GM12874 (cell line): ENCODE results near the gene FITM1.

Experiments
- TF ChIP-seq, protein P1 (sequence below): IDR thresholded peaks from 2 replicates; pipeline ENCODE4 v1.5.1; 2011; ENCODE audit warnings: low read depth, mild to moderate bottlenecking, control low read depth, low read length, moderate library complexity; ENCODE audit not compliant: insufficient read depth

Gene FITM1

DNA sequence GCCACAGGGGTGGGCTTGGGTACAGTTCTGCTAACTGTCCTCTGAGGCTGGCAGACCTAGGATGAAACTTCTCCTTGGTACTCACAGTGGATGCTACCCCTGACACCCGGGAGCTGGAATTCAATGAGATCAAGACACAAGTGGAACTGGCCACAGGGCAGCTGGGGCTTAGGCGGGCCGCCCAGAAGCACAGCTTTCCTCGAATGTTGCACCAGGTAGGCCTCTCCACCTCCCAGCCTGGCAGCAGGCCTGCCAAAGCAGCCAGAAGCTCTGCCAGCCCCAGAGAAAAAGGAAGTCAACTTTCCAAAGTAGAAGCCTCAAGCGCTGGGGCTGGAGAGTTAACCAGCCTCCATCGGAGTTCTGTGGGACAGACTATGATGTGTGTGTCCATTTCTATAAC, 13.3 kb upstream of the FITM1 start:
- TF ChIP-seq, protein P1, sequence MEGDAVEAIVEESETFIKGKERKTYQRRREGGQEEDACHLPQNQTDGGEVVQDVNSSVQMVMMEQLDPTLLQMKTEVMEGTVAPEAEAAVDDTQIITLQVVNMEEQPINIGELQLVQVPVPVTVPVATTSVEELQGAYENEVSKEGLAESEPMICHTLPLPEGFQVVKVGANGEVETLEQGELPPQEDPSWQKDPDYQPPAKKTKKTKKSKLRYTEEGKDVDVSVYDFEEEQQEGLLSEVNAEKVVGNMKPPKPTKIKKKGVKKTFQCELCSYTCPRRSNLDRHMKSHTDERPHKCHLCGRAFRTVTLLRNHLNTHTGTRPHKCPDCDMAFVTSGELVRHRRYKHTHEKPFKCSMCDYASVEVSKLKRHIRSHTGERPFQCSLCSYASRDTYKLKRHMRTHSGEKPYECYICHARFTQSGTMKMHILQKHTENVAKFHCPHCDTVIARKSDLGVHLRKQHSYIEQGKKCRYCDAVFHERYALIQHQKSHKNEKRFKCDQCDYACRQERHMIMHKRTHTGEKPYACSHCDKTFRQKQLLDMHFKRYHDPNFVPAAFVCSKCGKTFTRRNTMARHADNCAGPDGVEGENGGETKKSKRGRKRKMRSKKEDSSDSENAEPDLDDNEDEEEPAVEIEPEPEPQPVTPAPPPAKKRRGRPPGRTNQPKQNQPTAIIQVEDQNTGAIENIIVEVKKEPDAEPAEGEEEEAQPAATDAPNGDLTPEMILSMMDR = no peak

DNA sequence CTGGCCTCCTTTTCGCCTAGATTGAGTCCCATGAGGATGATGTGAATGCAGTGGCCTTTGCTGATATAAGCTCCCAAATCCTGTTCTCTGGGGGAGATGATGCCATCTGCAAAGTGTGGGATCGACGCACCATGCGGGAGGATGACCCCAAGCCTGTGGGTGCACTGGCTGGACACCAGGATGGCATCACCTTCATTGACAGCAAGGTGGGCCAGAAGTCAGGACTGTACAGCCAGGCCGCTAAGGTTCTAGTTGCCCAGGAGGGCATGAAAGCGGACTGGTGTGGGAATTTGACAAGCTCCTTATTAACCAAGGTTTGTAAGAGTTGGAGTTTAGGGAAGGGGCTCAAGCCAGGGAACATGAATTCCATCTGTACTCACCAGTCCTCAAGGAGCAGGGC, 10.8 kb upstream of the FITM1 start:
- TF ChIP-seq, protein P1 = no peak

DNA sequence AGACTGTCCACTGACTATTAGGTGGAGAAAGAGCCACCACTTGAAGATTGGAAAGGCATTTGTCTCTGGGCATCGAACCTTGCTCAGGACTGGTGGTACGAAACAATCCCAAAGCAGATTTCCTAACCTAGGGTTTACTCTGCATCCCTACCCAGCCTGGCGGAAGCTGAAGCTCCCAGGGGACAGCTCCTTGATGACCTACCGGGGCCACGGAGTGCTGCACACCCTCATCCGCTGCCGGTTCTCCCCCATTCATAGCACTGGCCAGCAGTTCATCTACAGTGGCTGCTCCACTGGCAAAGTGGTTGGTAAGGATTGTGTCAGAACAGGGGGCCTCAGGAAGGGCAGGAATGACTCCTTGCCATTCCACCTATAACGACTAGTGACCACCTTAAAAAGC, 9.2 kb upstream of the FITM1 start:
- TF ChIP-seq, protein P1 = no peak

DNA sequence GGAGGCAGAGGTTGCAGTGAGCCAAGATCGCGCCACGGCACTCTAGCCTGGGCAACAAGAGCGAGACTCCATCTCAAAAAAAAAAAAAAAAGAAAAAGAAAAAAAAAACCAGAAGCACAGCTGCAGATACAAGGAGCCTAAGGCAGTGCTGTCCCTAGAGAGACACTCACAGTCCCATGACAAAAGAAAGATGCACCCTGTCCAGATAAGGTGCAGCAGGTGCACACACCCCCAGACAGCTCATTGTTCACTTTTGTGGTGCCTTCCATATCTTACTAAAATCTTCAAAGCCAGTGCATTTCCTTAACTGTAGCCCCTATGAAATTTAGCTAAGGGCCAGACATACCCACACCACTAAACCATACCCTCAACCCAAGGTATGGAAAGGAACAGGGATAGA, 8.0 kb upstream of the FITM1 start:
- TF ChIP-seq, protein P1 = no peak

DNA sequence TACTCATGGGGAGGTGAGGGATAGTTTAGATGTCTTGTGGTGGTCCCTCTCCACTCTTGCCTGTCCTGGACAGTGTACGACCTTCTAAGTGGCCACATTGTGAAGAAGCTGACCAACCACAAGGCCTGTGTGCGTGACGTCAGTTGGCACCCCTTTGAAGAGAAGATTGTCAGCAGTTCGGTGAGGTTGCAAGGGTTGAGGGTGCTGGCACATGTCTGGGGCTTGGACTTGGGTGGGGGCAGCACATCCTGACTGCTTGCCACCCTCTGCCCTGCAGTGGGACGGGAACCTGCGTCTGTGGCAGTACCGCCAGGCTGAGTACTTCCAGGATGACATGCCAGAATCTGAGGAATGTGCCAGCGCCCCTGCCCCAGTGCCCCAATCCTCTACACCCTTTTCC, 7.6 kb upstream of the FITM1 start:
- TF ChIP-seq, protein P1 = no peak

DNA sequence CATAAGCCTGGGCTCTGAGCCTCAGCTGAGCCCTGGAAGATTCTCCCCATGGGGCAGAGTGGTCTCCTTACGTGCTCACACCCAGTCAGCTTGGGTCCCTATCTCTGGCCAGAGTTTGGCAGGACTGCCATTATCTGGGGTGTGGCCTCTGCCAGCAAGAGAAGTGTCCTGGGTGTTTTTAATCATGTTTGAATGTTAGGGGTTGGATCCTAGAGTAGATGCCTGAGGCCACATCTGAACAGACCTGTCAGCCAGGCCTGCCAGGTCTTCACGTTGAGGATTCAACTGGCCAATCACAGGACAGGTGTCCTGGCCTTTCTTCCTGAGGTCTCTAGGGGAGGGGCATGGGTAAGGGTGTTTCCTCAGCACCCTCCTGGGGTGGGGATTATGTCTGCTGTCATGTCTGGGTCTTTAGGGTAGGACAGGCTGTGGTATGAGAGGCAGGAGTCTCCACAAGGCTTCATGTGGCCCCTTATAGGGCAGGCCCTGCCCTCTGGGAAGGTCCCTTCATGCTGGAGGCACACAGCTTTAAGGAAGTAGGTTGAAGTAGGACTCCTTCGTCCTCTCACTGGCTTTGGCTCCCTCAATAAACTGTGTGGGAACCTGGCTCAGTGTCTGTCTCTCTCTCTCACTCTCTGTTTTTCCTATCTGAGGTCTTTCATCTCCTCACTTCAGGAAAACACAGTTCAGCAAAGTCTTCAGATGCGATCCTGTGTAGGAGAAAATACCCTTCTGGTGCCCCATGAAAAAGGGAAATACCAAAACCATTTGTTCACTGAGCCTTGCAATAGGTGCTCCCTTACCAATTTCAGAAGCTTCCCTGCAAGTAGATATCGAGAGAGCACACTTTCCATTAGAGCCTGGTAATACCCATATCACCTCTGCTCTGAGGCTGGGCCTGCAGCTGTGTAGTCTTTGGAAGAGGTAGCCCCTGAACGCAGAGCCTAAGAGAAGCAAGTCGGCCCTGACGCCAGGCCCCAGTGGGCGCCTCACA, 6.7 kb upstream of the FITM1 start:
- TF ChIP-seq, protein P1 = no peak

DNA sequence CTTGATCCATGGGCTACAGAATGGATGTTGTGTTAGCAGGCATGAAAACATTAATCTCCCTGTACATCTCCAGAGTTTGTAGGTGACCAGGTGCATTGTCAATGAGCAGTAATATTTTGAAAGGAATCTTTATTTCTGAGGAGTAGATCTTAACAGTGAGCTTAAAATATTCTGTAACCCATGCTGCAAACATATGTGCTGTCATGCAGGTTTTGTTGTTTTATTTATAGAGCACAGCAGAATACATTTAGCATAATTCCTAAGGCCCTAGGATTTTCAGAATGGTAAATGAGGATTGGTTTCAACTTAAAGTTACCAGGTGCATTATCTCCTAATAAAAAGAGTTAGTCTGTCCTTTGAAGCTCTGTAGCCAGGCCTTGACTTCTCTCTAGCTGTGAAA, 3.5 kb upstream of the FITM1 start:
- TF ChIP-seq, protein P1 = no peak
